ENCODE results near the gene TLE2.
"Not testable (repeated sequence)": the region's sequence is repeated elsewhere in the genome, so short reads cannot be mapped to it uniquely, and the experiment has no call there.

The TLE2 gene

DNA sequence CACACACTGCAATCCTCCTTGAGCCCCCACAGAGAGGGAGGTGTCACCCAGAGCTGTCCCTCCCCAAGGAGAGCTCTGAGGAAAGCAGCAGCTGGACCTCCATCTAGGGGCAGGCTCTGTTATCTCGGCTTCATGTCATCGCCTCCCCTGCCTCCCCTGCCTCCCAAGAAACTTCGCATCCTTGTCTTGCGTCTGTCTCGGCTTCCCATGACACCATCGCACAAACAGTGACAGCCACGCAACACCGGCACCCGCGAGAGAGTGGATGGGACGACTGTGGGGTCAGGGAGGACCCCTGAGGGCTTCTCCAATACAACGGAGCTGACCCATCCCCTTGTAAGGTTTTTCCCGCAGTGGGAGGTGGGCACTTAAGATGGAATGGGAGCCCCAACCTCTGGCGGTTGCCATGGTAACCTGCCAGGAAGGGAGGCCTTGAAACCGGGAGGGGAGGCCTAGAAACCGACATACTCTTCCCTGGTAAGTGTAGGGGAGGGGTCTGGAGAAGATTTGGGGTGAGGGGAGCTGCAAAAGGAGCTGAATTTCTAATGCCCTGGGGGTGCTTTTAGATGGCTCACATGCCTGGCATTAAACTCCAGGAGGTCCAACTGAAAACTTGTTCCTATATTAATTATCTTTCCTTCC, 16.3 kb downstream of the TLE2 start:
- DNase-seq (ENCODE audit: low read depth in 2 of 2), result no peak

DNA sequence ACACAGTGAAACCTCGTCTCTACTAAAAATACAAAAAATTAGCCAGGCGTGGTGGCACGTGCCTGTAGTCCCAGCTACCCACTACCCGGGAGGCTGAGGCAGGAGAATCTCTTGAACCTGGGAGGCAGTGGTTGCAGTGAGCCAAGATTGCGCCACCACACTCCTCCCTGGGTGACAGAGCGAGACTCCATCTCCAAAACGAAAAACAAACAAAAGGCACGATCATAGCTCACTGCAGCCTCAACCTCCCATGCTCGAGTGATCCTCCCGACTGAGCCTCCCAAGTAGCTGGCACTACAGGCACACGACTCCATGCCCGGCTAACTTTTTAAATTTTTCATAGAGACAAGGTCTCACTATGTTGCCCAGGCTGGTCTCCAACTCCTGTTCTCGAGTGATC, 17.0 kb downstream of the TLE2 start:
- DNase-seq (ENCODE audit: low read depth in 2 of 2), result not testable (repeated sequence)

- no peak for DNase-seq (ENCODE audit: low read depth in 2 of 2)
These were observed 18.2 kb downstream of the TLE2 start for GRCh38 chr19:3010871-3011270.

- DNase-seq (ENCODE audit: low read depth in 2 of 2), result no peak
These were observed 20.1 kb downstream of the TLE2 start for GRCh38 chr19:3008994-3009393.

DNA sequence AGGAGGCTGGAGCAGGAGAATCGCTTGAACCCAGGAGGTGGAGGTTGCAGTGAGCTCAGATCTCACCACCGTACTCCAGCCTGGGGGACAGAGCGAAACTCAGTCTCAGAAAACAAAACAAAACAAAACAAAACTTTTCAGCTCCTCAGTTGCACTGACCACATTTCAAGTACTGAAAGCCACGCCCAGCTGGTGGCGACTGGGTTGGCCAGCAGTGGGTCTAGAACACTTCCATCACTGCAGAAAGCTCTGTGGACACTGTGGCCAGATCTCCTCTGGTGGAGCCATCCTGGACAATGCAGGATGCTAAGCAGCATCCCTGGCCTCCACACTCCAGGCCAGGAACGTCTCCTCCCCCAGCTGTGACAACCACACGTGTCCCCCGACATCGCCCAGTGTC, 21.1 kb downstream of the TLE2 start:
- no peak for DNase-seq (ENCODE audit: low read depth in 2 of 2)

DNA sequence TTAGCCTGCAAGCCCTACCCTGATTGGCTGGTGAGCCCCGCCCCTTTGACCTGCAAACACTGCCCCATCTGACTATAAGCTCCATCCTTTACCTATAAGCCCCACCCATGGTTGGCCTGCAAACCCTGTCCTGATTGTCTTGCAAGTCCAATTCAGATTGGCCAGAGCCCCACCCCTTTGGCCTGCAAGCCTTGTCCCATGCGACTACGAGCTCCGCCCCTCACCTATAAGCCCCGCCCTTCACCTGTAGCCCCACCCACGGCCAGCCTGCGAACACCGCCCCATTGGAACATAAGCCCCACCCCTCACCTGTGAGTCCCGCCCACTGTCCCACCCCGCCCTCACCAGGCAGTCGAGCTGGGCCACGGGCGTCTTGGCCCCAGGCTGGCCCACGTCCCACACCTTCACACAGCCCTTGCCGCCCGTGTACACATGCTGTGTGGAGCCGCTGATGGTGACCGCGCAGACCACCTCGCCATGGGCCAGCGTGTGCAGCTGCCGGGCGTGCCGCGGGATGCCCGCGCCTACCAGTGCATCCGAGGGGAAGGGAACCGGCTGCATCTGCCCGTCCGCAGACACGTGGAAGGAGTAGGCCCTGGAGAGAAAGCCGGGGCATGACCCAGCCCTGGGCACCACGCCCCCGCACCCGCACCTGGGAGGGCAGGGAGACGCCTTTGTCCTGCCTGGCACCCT, 22.9 kb downstream of the TLE2 start:
- DNase-seq (ENCODE audit: low read depth in 2 of 2), result no peak

- no peak for DNase-seq (ENCODE audit: low read depth in 2 of 2)
These were observed 23.7 kb downstream of the TLE2 start for GRCh38 chr19:3005345-3005744.

DNA sequence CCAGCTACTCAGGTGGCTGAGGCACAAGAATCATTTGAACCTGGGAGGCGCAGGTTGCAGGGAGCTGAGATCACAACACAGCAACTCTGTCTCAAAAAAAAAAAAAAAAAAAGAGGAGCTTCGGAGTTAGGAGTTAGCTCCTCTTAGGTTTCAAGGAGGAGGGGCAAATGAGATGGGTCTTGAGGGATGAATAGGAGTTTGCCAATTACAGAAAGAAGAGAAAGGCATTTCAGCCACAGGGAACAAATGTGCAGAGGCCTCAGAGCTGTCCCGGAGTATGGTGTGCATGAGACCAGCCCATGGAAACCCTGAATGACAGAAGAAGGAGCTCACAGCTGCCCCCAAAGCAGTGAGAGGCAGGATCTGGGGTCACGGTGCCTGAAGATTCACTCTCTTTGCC, 24.6 kb downstream of the TLE2 start:
- DNase-seq (ENCODE audit: low read depth in 2 of 2), result no peak

- DNase-seq (ENCODE audit: low read depth in 2 of 2), result no peak
These were observed 26.0 kb downstream of the TLE2 start for GRCh38 chr19:3003046-3003445.

GRCh38 chr19:3001235-3001800, 27.8 kb downstream of the TLE2 start:
- DNase-seq (ENCODE audit: low read depth in 2 of 2), result no peak

- DNase-seq (ENCODE audit: low read depth in 2 of 2), result no peak
These were observed 30.4 kb downstream of the TLE2 start for GRCh38 chr19:2998642-2999041.

- no peak for DNase-seq (ENCODE audit: low read depth in 2 of 2)
These were observed 31.4 kb downstream of the TLE2 start for GRCh38 chr19:2997720-2998119.

GRCh38 chr19:2994588-2995131, 34.4 kb downstream of the TLE2 start:
- DNase-seq (ENCODE audit: low read depth in 2 of 2), result no peak

GRCh38 chr19:2993579-2993978, 35.5 kb downstream of the TLE2 start:
- no peak for DNase-seq (ENCODE audit: low read depth in 2 of 2)

GRCh38 chr19:2992958-2993357, 36.1 kb downstream of the TLE2 start:
- DNase-seq (ENCODE audit: low read depth in 2 of 2), result no peak

DNA sequence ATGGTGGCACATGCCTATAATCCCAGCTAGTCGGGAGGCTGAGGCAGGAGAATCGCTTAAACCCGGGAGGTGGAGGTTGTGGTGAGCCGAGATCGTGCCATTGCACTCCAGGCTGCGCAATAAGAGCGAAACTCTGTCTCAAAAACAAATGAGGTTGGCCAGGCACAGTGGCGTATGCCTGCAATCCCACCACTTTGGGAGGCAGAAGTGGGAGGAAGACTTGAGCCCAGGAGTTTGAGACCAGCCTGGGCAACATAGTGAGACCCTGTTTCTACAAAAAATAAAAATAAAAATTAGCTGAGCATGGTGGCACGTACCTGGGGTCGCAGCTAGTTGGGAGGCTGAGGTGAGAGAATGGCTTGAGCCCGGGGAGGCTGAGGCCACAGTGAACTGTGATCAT, 36.7 kb downstream of the TLE2 start:
- DNase-seq (ENCODE audit: low read depth in 2 of 2), result not testable (repeated sequence)

- no peak for DNase-seq (ENCODE audit: low read depth in 2 of 2)
These were observed 39.7 kb downstream of the TLE2 start for GRCh38 chr19:2989236-2989946.

- DNase-seq (ENCODE audit: low read depth in 2 of 2), result no peak
These were observed 40.5 kb downstream of the TLE2 start for GRCh38 chr19:2988568-2988967.

GRCh38 chr19:2987797-2988196, 41.3 kb downstream of the TLE2 start:
- no peak for DNase-seq (ENCODE audit: low read depth in 2 of 2)

DNA sequence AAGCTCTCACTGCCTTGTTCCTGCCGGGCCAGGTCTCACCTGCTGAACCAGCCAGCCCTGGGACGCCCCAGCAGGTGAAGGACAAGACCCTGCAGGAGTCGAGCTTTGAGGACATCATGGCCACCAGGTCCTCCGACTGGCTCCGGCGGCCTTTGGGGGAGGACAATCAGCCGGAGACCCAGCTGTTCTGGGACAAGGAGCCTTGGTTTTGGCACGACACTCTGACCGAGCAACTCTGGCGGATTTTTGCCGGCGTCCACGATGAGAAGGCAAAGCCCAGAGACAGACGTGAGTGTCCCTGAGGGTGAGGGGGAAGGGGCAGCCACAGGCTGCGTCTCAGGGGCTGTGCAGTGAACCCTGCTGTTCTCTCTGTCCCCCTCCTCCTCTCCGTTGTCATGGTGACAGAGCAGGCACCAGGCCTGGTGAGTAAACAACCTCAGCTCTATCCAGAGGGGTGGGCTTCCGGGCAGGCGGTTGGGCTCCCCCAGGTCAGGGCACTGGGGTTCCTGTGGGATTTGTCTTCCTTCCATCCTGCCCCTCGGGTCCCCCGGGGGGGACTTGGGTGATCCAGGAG, 42.0 kb downstream of the TLE2 start:
- no peak for DNase-seq (ENCODE audit: low read depth in 2 of 2)

DNA sequence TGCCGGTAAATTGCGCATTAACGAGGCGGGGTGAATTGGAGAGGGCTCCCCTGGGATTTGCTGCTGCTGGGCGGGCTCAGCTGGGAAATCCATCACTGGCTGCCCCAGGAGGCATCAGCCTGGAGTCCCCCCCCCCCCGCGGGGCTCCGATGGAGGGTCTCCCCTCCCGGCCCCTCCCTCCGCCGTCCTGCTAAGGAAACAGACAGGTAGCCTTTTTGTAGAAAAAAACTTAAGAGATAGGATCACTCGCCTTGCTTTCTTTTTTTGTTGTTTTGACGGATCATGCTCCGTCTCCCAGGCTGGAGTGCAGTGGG, 44.9 kb downstream of the TLE2 start:
- DNase-seq (ENCODE audit: low read depth in 2 of 2), result no peak
